T47D (cell line): ENCODE results near the gene CEP162.
"Not testable (repeated sequence)": the region's sequence is repeated elsewhere in the genome, so short reads cannot be mapped to it uniquely, and the experiment has no call there.

Experiments used
- DNase-seq, 2 experiments: peaks; one replicate each; pipeline versions ENCODE4 v3.0.0 to v3.0.0-alpha.2; 2011 to 2012; ENCODE audit warnings: low read depth in 1 of 2, low spot score in 1 of 2
- JUND ChIP-seq: IDR thresholded peaks from 2 replicates; pipeline ENCODE4 v1.6.1; 2012; ENCODE audit warnings: low read depth
- in situ Hi-C: cut with HindIII; loops from 2 replicates; pipeline ENCODE4 v1.10.0; 2016; ENCODE audit warnings: low sequenced_read_pairs, low pct_unique_long_range_greater_than_20kb

CEP162 gene

GRCh38 chr6:84086545-84087429 is 140.7 kb downstream of the CEP162 start:
- TF ChIP-seq JUND, result no peak
- no peak for DNase-seq
- in situ Hi-C loops, result no loop called here

- in situ Hi-C loops, result no loop called here
- TF ChIP-seq JUND, result no peak
- DNase-seq, result no peak
These were observed 141.4 kb downstream of the CEP162 start for GRCh38 chr6:84086056-84086455.

- DNase-seq, in situ Hi-C loops: not testable (repeated sequence)
These were observed 142.7 kb downstream of the CEP162 start for GRCh38 chr6:84084705-84085104.

GRCh38 chr6:84082689-84083265 is 144.7 kb downstream of the CEP162 start:
- TF ChIP-seq JUND, result no peak
- DNase-seq, result no peak
- in situ Hi-C loops, result no loop called here

- TF ChIP-seq JUND, result no peak
- no peak for DNase-seq
- in situ Hi-C loops, result no loop called here
These were observed 146.2 kb downstream of the CEP162 start for GRCh38 chr6:84081222-84081621.

- TF ChIP-seq JUND, result no peak
- in situ Hi-C loops, result no loop called here
- peak in 1 of 2 experiments; percentile 26 for DNase-seq
These were observed 149.1 kb downstream of the CEP162 start for GRCh38 chr6:84078335-84078734.

GRCh38 chr6:84077645-84078044 is 149.8 kb downstream of the CEP162 start:
- in situ Hi-C loops, result no loop called here
- no peak for DNase-seq
- TF ChIP-seq JUND, result no peak

GRCh38 chr6:84074988-84075781 is 152.3 kb downstream of the CEP162 start:
- DNase-seq, result no peak
- no peak for TF ChIP-seq JUND
- in situ Hi-C loops, result no loop called here
